OCI-LY1 (cell line): ENCODE data around the gene MDFIC.

Experiments used
- H2AFZ ChIP-seq: fragments of 200-600 bp; sonication (generic), shearing (Covaris generic); 2 replicates; pipeline ENCODE4 v1.6.0; 2014; ENCODE audit warnings: antibody characterized with exemption, mild to moderate bottlenecking, low read length
- H3F3A ChIP-seq: fragments of 200-600 bp; sonication (generic), shearing (Covaris generic); 2 replicates; pipeline ENCODE4 v1.6.0; 2014; ENCODE audit warnings: mild to moderate bottlenecking, antibody characterized with exemption, low read length, moderate library complexity; ENCODE audit not compliant: insufficient read depth
- H3K27ac ChIP-seq: fragments of 200-600 bp; sonication (generic); 2 replicates; pipeline ENCODE4 v1.5.1; 2014; ENCODE audit warnings: low read length, mixed run types, mild to moderate bottlenecking, low read depth; ENCODE audit not compliant: poor library complexity, severe bottlenecking
- H3K27me3 ChIP-seq: fragments of 200-600 bp; sonication (generic); 2 replicates; pipeline ENCODE4 v1.6.0; 2014; ENCODE audit warnings: antibody characterized with exemption, mild to moderate bottlenecking, low read length, moderate library complexity; ENCODE audit not compliant: insufficient read depth
- H3K36me3 ChIP-seq: fragments of 200-600 bp; sonication (generic); 2 replicates; pipeline ENCODE4 v1.6.1; 2014; ENCODE audit warnings: mild to moderate bottlenecking, antibody characterized with exemption, low read length, moderate library complexity, mixed read lengths; ENCODE audit not compliant: insufficient read depth
- H3K4me1 ChIP-seq: fragments of 200-600 bp; sonication (generic); 2 replicates; pipeline ENCODE4 v1.5.1; 2014; ENCODE audit warnings: mild to moderate bottlenecking, low read length, moderate library complexity; ENCODE audit not compliant: insufficient read depth, severe bottlenecking
- H3K4me2 ChIP-seq: fragments of 200-600 bp; sonication (generic), shearing (Covaris generic); 2 replicates; pipeline ENCODE4 v1.6.1; 2014; ENCODE audit warnings: low read length
- H3K4me3 ChIP-seq: fragments of 200-600 bp; sonication (generic); 2 replicates; pipeline ENCODE4 v1.5.1; 2014; ENCODE audit warnings: low read length, low read depth, mild to moderate bottlenecking, mixed read lengths; ENCODE audit not compliant: poor library complexity, severe bottlenecking
- H3K79me2 ChIP-seq: fragments of 200-600 bp; shearing (Covaris generic); 2 replicates; pipeline ENCODE4 v1.6.1; 2016; ENCODE audit warnings: mixed run types, low read length, mixed read lengths; ENCODE audit not compliant: insufficient read depth
- H3K9ac ChIP-seq: fragments of 200-600 bp; sonication (generic), shearing (Covaris generic); 2 replicates; pipeline ENCODE4 v1.6.1; 2014; ENCODE audit warnings: mild to moderate bottlenecking, low read length, mixed read lengths
- H3K9me2 ChIP-seq: fragments of 200-600 bp; sonication (generic), shearing (Covaris generic); 2 replicates; pipeline ENCODE4 v1.6.1; 2014; ENCODE audit warnings: low read depth, mild to moderate bottlenecking, low read length, mixed read lengths
- H3K9me3 ChIP-seq: fragments of 200-600 bp; shearing (Covaris generic); 2 replicates; pipeline ENCODE4 v1.6.1; 2014; ENCODE audit warnings: low read length, mixed read lengths
- H4K20me1 ChIP-seq: fragments of 200-600 bp; sonication (generic), shearing (Covaris generic); 2 replicates; pipeline ENCODE4 v1.6.0; 2016; ENCODE audit warnings: mild to moderate bottlenecking, low read length; ENCODE audit not compliant: insufficient read depth
- EZH2 ChIP-seq: fragments of 200-600 bp; sonication (generic), shearing (Covaris generic); IDR thresholded peaks from 2 replicates; pipeline ENCODE4 v1.8.0; 2017; ENCODE audit warnings: borderline replicate concordance, mixed run types, mild to moderate bottlenecking, antibody characterized with exemption, low read length, moderate library complexity, mixed read lengths
- TF ChIP-seq, protein P1 (sequence below): fragments of 200-600 bp; sonication (generic), shearing (Covaris generic); IDR thresholded peaks from 2 replicates; pipeline ENCODE4 v1.5.1; 2017; ENCODE audit warnings: mild to moderate bottlenecking, antibody characterized with exemption, low read length, moderate library complexity, mixed read lengths

Gene MDFIC

DNA sequence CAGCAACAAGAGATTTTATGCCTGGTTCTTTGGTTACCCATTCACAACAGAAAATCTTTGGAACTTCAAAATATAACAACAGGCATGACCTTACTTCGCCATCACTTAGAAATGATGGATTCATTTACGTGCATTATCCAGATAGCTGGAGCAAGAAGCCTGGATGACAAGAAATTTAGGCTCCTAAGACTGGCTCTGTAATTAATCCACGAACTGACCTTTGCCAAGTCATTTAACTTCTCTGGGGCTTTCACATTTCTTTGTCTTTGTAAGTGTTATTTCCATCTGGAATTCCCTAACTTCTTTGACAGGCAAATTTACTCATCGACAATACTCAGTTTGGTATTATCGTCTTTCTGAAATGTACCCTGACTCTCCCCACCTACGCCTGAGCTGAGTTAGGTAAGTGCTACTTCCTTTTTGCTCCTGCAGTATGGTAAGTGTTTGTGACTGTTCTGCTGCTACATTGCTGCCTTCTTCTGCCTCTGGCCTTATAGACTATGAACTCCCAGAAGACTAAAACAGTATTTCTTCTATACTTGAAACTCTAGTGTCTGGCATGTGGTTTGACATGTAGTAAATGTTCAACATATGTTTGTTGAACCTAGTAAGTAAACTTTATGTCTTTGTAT, 5.5 kb upstream of the MDFIC start:
- Histone ChIP-seq H3K4me1 (no peaks in the 10 kb centered on the region), H3K27me3 (no peaks in the 10 kb centered on the region), H3K9me2 (no peaks in the 10 kb centered on the region), H3F3A (no peaks in the 10 kb centered on the region), H3K9me3 (no peaks in the 10 kb centered on the region), H3K4me2 (no peak overlapping the region), H3K4me3 (no peak overlapping the region), H3K27ac (no peak overlapping the region), H3K9ac (no peak overlapping the region), H4K20me1 (no peaks in the 10 kb centered on the region), H3K36me3 (no peaks in the 10 kb centered on the region), H2AFZ (no peak overlapping the region), H3K79me2 (no peaks in the 10 kb centered on the region)
- TF ChIP-seq, protein P1, sequence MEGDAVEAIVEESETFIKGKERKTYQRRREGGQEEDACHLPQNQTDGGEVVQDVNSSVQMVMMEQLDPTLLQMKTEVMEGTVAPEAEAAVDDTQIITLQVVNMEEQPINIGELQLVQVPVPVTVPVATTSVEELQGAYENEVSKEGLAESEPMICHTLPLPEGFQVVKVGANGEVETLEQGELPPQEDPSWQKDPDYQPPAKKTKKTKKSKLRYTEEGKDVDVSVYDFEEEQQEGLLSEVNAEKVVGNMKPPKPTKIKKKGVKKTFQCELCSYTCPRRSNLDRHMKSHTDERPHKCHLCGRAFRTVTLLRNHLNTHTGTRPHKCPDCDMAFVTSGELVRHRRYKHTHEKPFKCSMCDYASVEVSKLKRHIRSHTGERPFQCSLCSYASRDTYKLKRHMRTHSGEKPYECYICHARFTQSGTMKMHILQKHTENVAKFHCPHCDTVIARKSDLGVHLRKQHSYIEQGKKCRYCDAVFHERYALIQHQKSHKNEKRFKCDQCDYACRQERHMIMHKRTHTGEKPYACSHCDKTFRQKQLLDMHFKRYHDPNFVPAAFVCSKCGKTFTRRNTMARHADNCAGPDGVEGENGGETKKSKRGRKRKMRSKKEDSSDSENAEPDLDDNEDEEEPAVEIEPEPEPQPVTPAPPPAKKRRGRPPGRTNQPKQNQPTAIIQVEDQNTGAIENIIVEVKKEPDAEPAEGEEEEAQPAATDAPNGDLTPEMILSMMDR: no peak
- TF ChIP-seq EZH2: no peak

DNA sequence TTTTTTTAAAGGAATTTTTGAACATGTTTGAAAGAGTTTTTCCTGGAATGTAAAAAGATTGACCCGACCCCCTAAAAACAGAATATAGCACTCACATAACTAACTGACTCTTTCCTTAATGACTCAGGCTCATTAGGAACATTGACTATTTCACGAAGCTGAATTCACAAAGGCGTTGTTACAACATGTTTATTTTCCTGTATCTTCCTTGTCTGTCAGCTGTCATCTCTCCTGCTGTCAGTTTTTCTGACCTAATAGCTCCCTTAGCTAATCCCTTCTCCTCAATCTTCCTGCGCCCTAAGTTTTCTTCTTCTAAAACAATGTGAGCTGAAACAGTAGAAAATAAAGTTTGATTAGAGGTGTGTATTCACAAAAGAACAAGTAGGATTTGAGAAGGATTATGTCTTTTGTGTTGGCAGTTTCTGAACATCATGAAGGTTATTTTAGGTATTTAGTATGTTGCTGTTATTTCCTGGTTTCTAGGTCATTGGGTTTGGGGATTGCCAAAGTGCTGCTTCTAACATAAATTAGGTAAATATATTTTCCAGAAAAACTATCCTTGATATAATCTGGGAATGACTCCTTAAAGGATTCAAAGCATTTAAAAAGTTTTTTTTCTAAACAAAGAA, 4.6 kb upstream of the MDFIC start:
- H3K27me3 ChIP-seq: no peaks in the 10 kb centered on the region
- no peaks in the 10 kb centered on the region for H3F3A ChIP-seq
- no peaks in the 10 kb centered on the region for H3K9me3 ChIP-seq
- H3K9ac ChIP-seq: no peak overlapping the region
- TF ChIP-seq, protein P1: no peak
- TF ChIP-seq EZH2: no peak
- no peak overlapping the region for H3K4me2 ChIP-seq
- no peak overlapping the region for H2AFZ ChIP-seq
- H4K20me1 ChIP-seq: no peaks in the 10 kb centered on the region
- H3K79me2 ChIP-seq: no peaks in the 10 kb centered on the region
- H3K36me3 ChIP-seq: no peaks in the 10 kb centered on the region
- H3K27ac ChIP-seq: no peak overlapping the region
- H3K9me2 ChIP-seq: no peaks in the 10 kb centered on the region
- peaks cover 5% of the 10 kb centered on the region for H3K4me1 ChIP-seq
- H3K4me3 ChIP-seq: no peak overlapping the region

DNA sequence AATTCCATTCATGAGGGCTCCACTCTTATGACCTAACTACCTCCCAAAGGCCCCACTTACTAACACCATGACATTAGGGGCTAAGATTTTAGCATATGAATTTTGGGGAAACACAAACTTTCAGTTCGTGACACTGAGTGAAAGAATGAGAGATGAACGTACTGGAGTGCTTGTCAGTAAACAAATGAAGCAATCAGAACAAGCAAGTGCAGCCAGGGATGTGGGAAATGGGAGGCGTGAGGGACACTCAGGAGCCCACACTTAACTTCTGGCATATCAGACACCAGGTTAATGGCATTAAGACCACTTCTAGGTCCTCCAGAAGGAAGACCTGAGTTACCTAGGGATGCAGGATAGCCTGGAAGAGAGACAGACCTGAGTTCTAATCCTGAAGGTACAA, 2.3 kb upstream of the MDFIC start:
- Histone ChIP-seq H3K4me1 (peaks cover 12% of the 10 kb centered on the region), H3K36me3 (no peaks in the 10 kb centered on the region), H4K20me1 (no peaks in the 10 kb centered on the region), H3K27me3 (no peaks in the 10 kb centered on the region), H3F3A (no peaks in the 10 kb centered on the region), H3K27ac (no peak overlapping the region), H3K4me2 (no peak overlapping the region), H2AFZ (no peak overlapping the region), H3K9ac (no peak overlapping the region), H3K9me3 (no peaks in the 10 kb centered on the region), H3K4me3 (no peak overlapping the region), H3K79me2 (no peaks in the 10 kb centered on the region), H3K9me2 (no peaks in the 10 kb centered on the region)
- TF ChIP-seq EZH2: no peak
- TF ChIP-seq, protein P1: no peak
